ENCODE measurements around the gene DPYD.
"Not testable (repeated sequence)": the region's sequence is repeated elsewhere in the genome, so short reads cannot be mapped to it uniquely, and the experiment has no call there.

Gene DPYD

GRCh38 chr1:97258597-97258996 lies 662.2 kb downstream of the DPYD start:
- DNase-seq, result no peak

DNA sequence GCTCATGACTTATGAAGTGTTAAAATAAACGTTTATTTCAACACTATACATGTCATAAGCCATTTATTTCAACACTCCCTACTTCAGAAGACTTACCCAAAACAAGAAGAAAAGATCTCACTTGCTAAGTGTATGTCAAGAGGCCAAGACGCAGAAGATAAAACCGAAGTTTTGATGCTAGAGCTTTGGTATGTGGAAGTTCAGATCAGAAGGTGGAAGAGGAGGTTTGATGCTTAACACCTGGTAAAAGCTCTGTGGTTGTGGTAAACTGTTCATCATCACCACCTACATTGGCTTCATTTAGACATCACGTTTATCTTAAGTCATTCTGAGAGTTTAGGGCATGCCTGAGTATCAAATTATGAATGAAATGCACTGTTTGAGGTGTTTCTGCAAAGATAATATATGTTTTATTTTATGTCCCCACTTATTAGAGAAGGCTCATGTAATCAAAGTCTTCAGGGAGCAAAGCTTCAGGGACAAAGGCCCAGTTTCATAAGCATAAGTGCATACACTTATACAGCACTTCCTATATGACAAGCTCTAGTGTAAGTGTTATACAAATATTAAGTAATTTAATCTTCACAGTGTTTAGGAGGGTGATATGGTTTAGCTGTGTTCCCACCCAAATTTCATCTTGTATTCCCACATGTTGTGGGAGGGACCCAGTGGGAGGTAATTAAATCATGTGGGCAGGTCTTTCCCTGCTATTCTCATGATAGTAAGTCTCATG lies 665.9 kb downstream of the DPYD start:
- DNase-seq, result no peak

GRCh38 chr1:97252925-97253324 lies 667.9 kb downstream of the DPYD start:
- no peak for DNase-seq

DNA sequence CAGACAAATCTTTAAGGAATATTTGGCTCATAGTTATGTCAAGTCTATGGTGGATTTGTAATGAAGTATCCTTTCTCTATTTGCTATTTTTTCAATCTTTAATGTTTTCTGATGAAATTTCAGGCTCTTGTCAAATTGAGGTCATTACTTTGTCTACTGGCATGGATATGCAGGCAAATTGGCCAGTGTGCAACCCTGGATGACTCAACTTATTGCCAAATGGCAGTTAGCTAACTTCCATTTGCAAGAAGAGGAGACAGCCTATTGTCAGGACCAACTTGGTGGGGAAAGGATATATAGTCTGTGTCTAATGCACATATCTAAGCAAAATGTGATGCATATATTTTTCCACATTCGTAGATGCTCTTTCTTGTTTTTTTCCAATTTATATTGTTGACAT lies 668.8 kb downstream of the DPYD start:
- DNase-seq, result no peak

DNA sequence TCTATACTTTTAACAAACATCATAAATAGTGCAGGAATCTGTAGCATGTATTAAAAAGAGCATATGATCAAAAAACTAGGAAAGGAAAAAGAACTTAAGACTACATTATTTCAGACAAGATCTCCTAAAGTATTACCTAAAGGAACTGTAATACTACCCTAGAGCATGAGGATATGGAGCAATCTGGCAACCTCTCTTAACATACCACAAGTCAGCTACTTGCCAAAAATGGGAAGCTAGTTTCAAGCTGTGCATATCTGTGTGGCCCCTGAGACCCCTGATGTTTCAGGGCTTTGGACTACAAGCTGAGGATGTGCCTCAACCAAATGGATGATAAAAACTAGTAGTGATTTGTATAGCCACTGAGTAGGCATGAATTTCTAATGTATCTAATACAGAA lies 673.6 kb downstream of the DPYD start:
- no peak for DNase-seq

GRCh38 chr1:97245682-97246081 lies 675.2 kb downstream of the DPYD start:
- no peak for DNase-seq

- no peak for DNase-seq
Observed at GRCh38 chr1:97245026-97245425, 675.8 kb downstream of the DPYD start.

GRCh38 chr1:97243973-97244560 lies 676.8 kb downstream of the DPYD start:
- no peak for DNase-seq

DNA sequence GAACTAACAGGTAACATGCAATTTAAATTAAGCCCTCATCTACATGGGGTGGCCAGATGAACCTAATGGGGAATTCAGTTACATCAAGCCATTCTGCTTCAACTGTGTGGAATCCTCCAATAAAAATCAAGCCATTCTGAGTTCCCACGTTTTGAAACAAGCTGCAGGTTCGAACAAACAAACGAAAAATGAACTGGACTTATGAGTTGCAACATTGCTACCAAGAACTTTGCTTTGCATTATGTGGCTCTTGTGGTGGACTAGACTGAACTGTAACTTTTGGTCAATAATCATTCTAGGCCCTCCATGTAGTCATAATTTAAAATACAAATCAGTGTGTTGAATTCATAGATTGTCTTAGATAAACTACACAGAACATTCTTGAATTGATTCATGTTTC lies 682.0 kb downstream of the DPYD start:
- DNase-seq, result no peak

DNA sequence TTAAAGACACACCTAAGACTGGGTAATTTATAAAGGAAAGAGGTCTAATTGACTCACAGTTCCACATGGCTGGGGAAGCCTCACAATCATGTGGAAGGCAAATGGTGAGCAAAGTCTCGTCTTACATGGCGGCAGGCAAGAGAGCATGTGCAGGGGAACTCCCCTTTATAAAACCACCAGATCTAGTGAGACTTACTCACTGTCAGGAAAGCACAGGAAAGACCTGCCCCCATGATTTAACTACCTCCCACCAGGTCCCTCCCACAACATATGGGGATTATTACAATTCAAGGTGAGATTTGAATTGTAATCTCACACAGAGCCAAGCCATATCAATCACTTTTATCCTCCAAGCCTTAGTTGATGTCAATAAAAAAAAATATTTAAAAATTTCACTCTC lies 689.5 kb downstream of the DPYD start:
- DNase-seq, result not testable (repeated sequence)

DNA sequence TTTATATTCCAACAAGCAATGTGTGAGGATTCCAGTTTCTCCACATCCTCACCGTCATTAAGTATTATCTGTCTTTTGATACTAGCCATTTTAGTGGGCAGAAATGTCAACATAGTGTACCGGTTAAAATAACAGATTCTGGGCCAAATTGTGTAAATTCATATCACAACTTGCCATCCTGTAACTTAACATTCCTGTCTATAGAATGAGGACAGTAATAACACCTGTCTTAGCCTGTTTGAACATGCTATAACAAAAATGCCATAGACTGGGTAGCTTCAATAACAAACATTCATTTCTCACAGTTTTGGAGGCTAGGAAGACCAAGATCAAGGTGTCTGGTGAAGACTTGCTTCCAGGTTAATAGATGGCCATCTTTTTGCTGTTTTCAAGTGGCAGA lies 708.2 kb downstream of the DPYD start:
- DNase-seq, result no peak

DNA sequence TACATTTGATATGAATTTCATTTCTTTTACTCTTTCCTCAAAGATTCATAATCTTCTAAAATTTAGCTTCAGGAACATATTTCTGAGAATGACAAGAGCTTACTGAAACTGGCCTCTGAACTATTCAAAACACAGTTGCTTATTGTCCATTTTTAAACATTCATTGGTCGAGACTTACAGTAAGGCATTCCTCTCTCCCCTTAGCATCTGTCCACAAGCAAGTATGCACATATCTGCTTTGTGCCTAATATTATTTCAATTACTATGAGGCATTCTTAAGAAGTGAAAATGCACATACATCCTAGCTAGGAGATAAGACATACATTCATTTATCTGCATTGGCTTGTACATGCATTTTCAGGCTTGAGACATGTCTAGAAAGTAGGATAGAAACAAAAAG lies 710.5 kb downstream of the DPYD start:
- DNase-seq, result no peak

DNA sequence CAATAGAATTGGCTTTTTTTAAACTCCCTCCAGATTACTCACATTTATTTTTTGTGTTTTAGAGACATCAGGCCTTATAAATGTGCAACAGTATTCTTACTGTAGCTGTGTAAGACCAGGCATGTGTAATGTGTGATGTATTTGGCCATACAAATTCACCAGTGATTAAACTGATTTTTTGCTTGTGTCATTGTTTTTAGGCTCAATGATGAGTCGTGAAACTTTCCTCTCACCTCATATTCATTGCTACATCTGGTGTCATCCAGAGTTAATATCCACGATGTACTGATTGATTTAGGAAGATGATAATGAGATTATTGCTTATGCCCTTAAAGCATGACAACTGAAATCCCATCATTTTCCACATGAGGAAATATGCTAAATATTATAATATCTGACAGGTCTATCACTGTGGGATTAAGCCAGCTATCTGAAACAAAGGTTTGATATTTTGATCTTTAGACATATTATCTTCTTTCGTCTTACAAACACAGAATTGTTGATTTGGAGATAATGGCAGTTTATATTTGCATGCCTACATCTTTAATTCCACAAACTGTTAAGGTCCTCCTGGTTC lies 711.4 kb downstream of the DPYD start:
- DNase-seq, result no peak

- DNase-seq, result no peak
Observed at GRCh38 chr1:97207868-97208267, 713.0 kb downstream of the DPYD start.

- DNase-seq, result no peak
Observed at GRCh38 chr1:97204468-97204867, 716.4 kb downstream of the DPYD start.

- DNase-seq, result no peak
Observed at GRCh38 chr1:97202481-97203380, 718.1 kb downstream of the DPYD start.

- no peak for DNase-seq
Observed at GRCh38 chr1:97201641-97202040, 719.2 kb downstream of the DPYD start.

DNA sequence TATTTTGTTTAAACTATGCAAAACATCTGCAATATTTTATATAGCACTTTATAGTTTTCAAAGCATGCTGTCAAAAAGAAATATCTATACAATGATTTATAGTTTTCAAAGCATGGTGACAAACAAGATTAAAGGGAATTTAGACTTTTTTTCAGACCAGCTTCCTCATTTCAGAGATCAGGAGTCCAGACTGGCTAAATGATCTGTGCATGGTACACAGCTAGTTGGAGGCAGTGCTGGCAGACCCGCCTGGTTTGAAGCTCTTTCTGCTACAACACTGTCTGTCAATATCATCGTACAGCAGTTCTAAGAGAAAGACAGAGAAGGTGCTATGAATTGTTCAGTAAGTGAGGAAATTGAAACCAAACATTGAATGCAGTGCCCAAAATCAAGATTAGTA lies 720.2 kb downstream of the DPYD start:
- DNase-seq, result no peak

- DNase-seq, result no peak
Observed at GRCh38 chr1:97196825-97197516, 723.9 kb downstream of the DPYD start.

- DNase-seq, result no peak
Observed at GRCh38 chr1:97192872-97193572, 727.8 kb downstream of the DPYD start.

GRCh38 chr1:97190326-97190725 lies 730.5 kb downstream of the DPYD start:
- no peak for DNase-seq

GRCh38 chr1:97186381-97186780 lies 734.5 kb downstream of the DPYD start:
- no peak for DNase-seq
